HG03575 (cell line): ENCODE data around the gene FAAP20.

Experiments
- ATAC-seq: cut with Tn5 transposase; IDR thresholded peaks from one replicate; pipeline ENCODE4 v1.9.1; 2021; ENCODE audit not compliant: unreplicated experiment, insufficient number of reproducible peaks, low FRiP score; ENCODE audit errors: extremely low read depth

The FAAP20 gene, protein sequence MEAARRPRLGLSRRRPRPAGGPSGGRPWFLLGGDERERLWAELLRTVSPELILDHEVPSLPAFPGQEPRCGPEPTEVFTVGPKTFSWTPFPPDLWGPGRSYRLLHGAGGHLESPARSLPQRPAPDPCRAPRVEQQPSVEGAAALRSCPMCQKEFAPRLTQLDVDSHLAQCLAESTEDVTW

GRCh38 chr1:2194319-2194897, at the start of gene FAAP20:
Gene FAAP20 (minus strand): TSS chr1:2194772. CDS start chr1:2194749, 23 bp downstream.
- ATAC-seq = no peak

- no peak for ATAC-seq
Observed at GRCh38 chr1:2242814-2243725, 48.5 kb upstream of the FAAP20 start.

GRCh38 chr1:2241820-2242219, 47.2 kb upstream of the FAAP20 start:
- no peak for ATAC-seq

DNA sequence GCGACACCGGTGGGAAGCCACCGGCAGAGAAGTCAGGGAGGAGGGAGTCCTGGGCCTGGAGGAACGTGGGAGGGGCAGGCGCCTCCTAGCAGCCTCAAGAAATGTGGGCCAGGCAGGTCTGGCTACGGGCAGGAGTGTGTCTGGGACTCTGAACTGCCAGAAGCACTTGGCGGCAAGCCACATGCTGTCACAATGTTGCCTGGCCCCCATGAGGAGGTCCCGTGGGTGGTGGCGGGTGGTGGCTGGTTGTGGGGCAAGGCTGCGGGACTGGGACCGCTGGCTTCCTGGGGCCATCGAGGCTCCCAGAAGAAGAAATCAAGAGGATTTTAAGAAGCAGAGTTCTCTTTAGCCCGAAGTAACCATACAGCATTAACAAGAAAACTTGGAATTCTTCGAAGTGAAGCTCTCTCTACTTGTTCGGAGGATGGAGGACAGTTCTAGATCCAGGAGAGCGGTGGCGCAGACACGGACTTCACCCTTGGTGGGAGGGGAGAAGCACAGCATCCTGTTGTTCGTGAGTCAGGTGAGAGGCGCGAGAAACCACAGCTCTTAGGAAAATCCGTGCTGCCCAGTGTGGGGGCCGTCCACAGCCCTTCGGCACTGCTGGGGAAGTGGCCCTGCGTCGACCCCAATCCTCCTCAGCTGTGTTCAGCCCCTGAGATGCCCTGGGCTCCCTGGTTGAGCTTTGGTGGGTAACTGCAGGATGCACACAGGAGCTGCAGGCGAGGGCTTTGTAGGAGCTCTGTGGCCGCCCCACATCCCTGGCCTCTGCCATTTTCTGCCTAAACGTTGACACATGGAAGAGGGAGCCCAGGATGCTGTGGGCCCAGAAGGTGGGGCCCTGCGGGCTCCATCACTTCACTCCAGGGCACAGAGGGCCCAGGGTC, 45.9 kb upstream of the FAAP20 start:
- ATAC-seq = no peak

DNA sequence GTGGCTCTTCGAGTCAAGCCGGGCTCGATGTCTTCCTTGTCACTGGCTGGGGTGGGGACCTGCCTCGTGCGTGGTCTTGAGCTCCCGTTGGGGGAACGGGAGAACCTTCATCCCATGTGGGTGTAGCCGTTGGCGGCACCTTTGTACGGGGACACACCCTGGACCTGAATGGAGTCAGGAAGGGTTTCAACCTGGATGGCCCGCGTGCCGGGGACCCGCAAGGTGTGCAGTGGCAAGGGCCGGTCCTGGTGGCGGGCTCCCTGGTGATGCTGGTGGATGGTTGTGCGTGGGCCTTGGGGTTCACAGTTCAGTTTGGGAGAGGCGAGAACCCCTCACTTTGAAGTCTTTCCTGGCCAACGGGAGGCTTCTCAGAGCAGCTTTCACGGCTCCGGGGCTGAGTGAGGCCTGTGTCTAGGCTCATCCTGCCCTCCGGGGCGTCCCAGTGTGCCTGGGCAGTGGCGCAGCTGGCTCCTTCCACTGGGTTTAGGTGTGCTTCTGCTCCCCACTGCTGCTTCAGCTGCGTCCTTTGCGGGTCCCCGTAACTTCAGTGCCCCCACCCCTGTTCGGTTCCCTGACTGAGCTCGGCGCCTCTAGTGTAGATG, 44.9 kb upstream of the FAAP20 start:
- no peak for ATAC-seq

GRCh38 chr1:2239013-2239370, 44.4 kb upstream of the FAAP20 start:
- ATAC-seq = no peak

DNA sequence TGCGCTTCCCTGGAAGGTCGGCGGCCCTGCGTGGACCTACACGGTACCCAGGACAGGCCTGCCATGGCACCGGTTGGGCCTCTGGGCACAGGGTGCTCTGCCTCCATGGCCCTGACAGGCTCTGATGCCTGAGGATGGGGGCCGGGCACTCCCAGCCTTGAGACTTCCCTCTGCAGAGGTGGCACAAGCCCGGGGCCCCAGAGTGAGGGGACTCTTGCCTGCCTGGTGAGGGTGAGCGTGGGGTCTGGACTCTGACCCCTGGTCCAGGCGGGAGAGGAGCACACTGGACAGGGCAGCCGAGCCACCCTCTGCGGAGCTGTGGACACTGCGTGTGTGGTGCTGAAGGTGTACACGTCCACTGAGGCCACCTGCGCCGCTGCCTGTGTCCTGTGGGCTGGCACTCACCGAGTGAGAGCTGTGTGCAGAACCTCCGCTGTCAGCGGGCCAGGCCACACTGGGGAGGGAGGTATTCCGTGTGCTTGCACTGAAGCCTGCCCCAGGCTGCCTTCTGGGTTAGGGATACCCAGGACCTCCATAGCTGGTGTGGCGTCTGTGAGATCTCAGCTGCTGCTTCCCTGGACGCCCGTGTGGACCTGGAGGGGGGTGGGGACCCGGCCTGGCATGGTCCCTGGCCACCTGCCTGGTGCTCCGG, 43.9 kb upstream of the FAAP20 start:
- ATAC-seq = no peak

- ATAC-seq = no peak
Observed at GRCh38 chr1:2237773-2238172, 43.2 kb upstream of the FAAP20 start.

GRCh38 chr1:2236695-2237677, 42.4 kb upstream of the FAAP20 start:
- no peak for ATAC-seq

DNA sequence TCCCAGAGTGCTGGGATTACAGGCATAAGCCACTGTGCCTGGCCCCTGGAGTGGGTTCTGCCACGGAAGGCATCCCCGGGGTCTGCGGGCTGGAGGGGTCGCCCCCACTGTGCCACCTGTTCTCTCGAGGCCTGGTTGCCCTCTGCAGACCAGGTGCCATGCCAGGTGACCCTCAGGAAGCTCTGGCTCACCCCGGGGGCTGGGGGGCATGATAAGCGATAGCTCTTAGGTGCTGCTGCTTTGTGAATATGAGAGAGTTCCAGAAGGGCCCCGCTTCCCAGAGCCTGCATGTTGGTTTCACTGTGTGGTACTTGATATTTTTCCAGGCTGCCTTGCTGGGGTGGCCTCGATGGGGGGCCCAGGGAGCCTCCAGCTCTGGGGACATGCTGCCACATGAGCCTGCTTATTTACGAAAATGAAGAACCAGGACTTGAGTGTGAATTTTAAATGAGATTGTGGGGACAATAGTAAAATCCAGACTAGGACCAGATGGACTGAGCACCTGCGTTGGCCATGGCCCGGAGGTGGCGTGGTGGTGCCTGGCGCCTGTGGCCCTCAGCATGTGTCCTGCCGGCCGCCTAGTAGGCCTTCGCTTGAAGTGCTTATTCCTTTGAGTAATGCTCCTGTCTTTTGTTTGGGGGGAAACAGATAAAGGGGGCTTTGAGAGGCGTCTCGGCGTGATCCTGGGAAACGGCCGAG, 40.9 kb upstream of the FAAP20 start:
- no peak for ATAC-seq

DNA sequence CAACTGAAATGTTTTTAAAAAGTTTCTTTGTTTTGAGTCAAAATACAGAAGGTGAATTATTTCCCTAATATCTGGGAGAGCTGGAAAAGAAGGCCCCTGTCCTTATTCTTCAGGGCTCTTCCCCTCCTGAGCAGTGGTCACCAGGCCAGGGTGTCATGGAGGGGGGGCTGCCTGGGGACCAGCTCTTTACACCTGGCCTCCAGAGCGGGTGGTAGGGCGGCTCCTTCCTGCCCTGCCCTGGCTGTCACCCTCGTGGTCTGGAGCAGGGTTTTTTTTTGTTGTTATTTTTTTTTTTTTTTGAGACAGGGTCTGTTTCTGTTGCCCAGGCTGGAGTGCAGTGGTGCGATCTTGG, 40.2 kb upstream of the FAAP20 start:
- no peak for ATAC-seq

- ATAC-seq = no peak
Observed at GRCh38 chr1:2233997-2234761, 39.6 kb upstream of the FAAP20 start.

- no peak for ATAC-seq
Observed at GRCh38 chr1:2233468-2233867, 38.9 kb upstream of the FAAP20 start.

GRCh38 chr1:2232916-2233438, 38.4 kb upstream of the FAAP20 start:
- ATAC-seq = no peak

DNA sequence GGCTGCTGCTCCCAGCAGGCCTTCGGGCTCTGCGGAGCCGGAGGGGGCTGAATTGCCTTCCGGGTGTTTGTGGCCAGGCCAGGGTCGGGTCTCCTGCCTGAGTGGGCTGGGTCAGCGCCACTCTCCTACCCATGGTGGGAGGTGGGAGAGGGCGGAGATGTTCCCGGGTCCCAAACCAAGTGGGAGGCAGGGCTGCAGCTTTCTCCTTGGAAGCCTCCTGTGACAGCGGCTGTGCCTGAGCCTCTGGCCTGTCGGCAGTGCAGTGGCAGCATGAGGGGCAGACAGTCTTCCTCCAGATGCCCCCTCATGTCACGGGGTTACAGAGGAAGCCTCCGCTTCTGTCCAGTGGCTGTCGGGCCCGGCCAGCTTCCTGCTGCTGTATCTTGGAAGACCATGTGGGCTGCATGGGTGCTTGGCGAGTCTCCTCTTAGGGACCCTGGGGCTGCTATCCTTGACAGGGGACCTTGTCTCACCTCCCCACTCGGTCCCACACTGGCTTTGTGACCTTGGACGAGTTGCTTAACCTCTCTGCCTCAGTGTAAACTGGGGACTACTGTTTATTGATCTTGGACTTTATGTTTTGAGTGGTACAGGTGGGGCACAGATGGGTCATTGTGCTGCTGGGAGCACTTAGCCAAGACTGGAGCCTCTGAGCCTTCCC, 37.8 kb upstream of the FAAP20 start:
- no peak for ATAC-seq
